ENCODE measurements around the gene WNK2. TPM values are rescaled to one million over a fixed set of nuclear protein-coding genes. Genes with fewer than 3 reads are reported as not detected.

The WNK2 gene
- total and polyA plus RNA-seq, 2 of the 4 experiments (the other 2 are of a cell fraction) = not detected

DNA sequence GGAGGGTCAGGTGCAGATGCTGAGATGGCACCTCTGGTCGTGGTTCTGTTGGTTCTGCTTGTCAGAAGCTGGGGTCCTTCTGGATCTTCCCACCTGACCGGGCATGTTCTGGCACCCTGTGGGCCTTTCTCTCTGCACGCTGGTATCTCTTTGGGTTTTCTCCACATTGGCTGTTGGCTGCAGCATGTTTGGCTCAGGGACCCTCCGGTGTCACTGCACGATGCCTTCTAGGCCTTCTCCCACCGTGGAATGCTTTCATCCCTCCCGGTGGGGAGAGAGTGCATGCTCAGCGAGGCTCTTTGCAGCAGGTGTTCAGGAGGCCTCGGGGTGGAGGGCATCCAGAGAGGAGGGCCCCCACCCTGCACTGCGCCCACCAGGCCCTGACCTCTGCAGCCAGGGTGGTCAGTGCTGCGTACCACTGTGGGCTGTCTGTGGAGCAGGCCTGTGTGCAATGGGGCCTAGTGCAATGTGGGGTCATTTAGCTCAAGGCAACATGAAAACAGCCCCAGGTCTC, 119.4 kb downstream of the WNK2 start:
- dilution Hi-C loops (cut with HindIII; ENCODE audit: low sequenced_read_pairs, unreplicated experiment) = no loop called here
- BruUV-seq (replicated peaks) = no TSS peak
- 78% methylated on average over 7 of the region's 11 CpGs; no CpG with 5 or more reads in 1 of the 2 experiments for WGBS, 2 experiments (ENCODE audit: extremely low coverage in 2 of 2, insufficient read length in 1 of 2)
- Histone ChIP-seq H2BK5ac (ENCODE audit: low read depth, low read length, poor library complexity, severe bottlenecking) (no peak overlapping the region), H3K4ac (ENCODE audit: low read depth, low read length) (no peak overlapping the region), H3K4me1 (ENCODE audit: control insufficient read depth, insufficient read depth, low read length) (no peaks in the 10 kb centered on the region), H3K9me1 (ENCODE audit: insufficient read depth, low read length) (no peaks in the 10 kb centered on the region), H4K5ac (ENCODE audit: low read depth, low read length) (no peak overlapping the region), H3K27ac (ENCODE audit: insufficient read depth, low read length) (no peak overlapping the region), H2AFZ (replicated peaks; ENCODE audit: low read length, poor library complexity) (no peak overlapping the region), H3K36me3 (ENCODE audit: control insufficient read depth, insufficient read depth, low read length) (no peaks in the 10 kb centered on the region), H4K20me1 (ENCODE audit: insufficient read depth, low read length) (no peaks in the 10 kb centered on the region), H3K4me2 (ENCODE audit: low read depth, low read length) (no peak overlapping the region), H3K23ac (ENCODE audit: low read depth, low read length) (no peak overlapping the region), H2BK20ac (ENCODE audit: low read depth, low read length) (no peak overlapping the region), H3K9me3 (ENCODE audit: control insufficient read depth, insufficient read depth, low read length) (no peaks in the 10 kb centered on the region), H3K18ac (ENCODE audit: low read depth, low read length) (no peak overlapping the region), H4K91ac (ENCODE audit: insufficient read depth, low read depth, low read length) (no peak overlapping the region), H3K14ac (replicated peaks; ENCODE audit: low read depth, low read length) (no peak overlapping the region), H3K27me3 (ENCODE audit: control insufficient read depth, insufficient read depth, low read length) (peaks cover 9% of the 10 kb centered on the region; the same call in 1 of the 2 replicates), H2AK5ac (ENCODE audit: low read depth, low read length) (no peak overlapping the region), H4K8ac (ENCODE audit: low read depth in 2 of 2, low read length in 2 of 2) (no peak overlapping the region), H2BK15ac (ENCODE audit: low read depth, low read length) (no peak overlapping the region), H2BK120ac (ENCODE audit: low read depth, low read length) (no peak overlapping the region), H3K56ac (ENCODE audit: extremely low read depth, insufficient read depth, low read length) (no peak overlapping the region), H3K4me3 (ENCODE audit: insufficient read depth, low read depth, low read length) (no peak overlapping the region), H2AK9ac (replicated peaks; ENCODE audit: low read depth, low read length, poor library complexity) (no peak overlapping the region), H3K79me1 (ENCODE audit: low read depth in 1 of 2, low read length in 2 of 2) (no peaks in the 10 kb centered on the region), H3K9ac (ENCODE audit: low read depth, low read length) (no peak overlapping the region)
- no peak for DNase-seq
- intact Hi-C loops (cut with micrococcal nuclease) = no loop called here
- in situ Hi-C loops (cut with MboI; ENCODE audit: low sequenced_read_pairs) = loop anchor here (25.0 kb wide), 2 partner anchors 109 to 291 kb away; no protein-coding TSS in a partner anchor
- ChIA-PET CTCF (interaction anchor here (0.7 to 1.4 kb wide), 6 partner anchors 12 to 346 kb away, joined by 3 to 8 read pairs (median 3); no protein-coding TSS in a partner anchor), POLR2A (ENCODE audit: unreplicated experiment) (no interaction called here)
- no peak for TF ChIP-seq NFE2L2 (IDR thresholded peaks at IDR 0.05; ENCODE audit: low read depth, low read length)
- no peak for TF ChIP-seq CHD1 (IDR thresholded peaks at IDR 0.05; ENCODE audit: low read depth, low read length)
- TF ChIP-seq MXI1 (IDR thresholded peaks at IDR 0.05; ENCODE audit: borderline replicate concordance, low read depth, low read length) = no peak
- no peak for ATAC-seq (ENCODE audit: low read depth)

All from IMR-90 (cell line).